Stimulated activated CD8-positive, alpha-beta memory T cell treated with anti-CD3 and anti-CD28 coated beads, Interleukin-2, amount 100 ng/mL, for 1 hour (primary cell): ENCODE results near the gene SLCO1B3.

ENCODE experiments used
- DNase-seq, 2 donors: peaks; one replicate each; pipeline ENCODE4 v3.0.0-alpha.2; 2020; ENCODE audit warnings: low read depth in 2 of 2

Gene SLCO1B3

GRCh38 chr12:20885116-20885515 is 74.6 kb downstream of the SLCO1B3 start:
- DNase-seq: no peak

DNA sequence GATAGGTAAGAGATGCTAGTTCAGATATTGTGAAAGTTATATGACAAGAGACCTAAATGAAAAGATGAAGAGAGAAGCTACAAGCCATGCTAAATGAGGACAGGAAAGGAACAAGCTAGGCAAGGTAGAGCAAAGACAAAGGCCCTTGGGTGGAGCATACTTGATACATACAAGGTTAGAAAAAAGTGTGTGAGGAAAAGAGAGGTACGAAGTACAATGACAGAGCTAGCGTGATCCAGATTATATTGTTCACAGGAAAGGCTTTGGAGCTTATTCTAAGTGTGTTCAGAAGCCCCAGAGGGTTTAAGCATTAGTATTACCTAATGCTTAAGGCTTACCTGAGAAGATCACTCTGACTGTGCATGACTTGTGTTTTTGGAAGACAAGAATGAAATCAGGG is 75.0 kb downstream of the SLCO1B3 start:
- DNase-seq: no peak

- no peak for DNase-seq
These were observed 106.8 kb downstream of the SLCO1B3 start for GRCh38 chr12:20917269-20917668.

GRCh38 chr12:20917819-20918218 is 107.3 kb downstream of the SLCO1B3 start:
- DNase-seq: no peak

GRCh38 chr12:20931894-20932293 is 121.4 kb downstream of the SLCO1B3 start:
- no peak for DNase-seq

DNA sequence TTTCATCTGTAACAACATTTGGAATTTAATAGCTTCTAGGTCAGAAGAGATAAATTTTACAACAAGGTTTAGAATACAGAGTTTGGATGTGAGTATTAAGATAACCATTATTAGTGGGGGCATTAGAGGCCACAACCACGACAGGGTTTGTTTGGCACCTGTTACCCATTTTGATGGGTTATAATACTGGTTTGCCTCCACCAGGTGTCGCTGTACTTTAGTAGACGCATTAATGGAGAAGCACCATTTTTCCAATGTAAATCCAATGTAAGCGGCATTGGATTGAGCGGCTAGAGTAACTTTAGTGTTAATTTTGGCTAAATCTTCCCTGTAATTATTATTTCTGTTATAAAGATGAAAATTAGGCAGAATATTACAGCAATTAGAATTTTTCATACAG is 136.2 kb downstream of the SLCO1B3 start:
- no peak for DNase-seq

DNA sequence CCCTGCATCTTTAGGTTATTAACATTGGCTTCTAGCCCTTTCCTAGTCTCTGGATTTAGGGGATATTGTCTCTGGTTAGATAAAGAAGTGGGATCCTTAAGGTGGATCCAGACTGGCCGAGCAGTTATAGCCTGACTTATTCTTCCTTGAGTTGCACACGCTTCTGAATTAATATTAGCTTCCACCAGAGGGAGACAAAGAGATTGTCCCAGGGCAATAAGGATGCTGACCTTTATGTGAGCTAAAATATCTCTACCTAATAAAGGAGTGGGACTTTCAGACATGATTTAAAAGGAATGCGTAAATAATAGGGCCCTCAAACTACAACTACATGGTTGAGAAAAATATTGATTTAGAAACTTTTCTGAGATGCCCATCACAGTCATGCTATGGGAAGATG is 139.7 kb downstream of the SLCO1B3 start:
- DNase-seq: no peak

- DNase-seq: no peak
These were observed 152.8 kb downstream of the SLCO1B3 start for GRCh38 chr12:20963303-20963702.

GRCh38 chr12:20963762-20964161 is 153.3 kb downstream of the SLCO1B3 start:
- no peak for DNase-seq
